Hepatocyte (in vitro differentiated cells): ENCODE results near the gene GHR.

Experiments
- EZH2 ChIP-seq: fragments of 200-600 bp; sonication (generic); IDR thresholded peaks from 2 replicates; pipeline ENCODE4 v1.6.1; 2016; ENCODE audit warnings: antibody characterized with exemption, mild to moderate bottlenecking, borderline replicate concordance
- EZH2phosphoT487 ChIP-seq: fragments of 200-600 bp; sonication (generic); IDR thresholded peaks from one replicate; pipeline ENCODE4 v1.6.1; 2018; ENCODE audit warnings: antibody characterized with exemption, mild to moderate bottlenecking, low read depth, moderate library complexity; ENCODE audit not compliant: unreplicated experiment, severe bottlenecking
- TF ChIP-seq, protein P1 (sequence below): fragments of 200-600 bp; sonication (generic); IDR thresholded peaks from 2 replicates; pipeline ENCODE4 v1.5.1; 2016; ENCODE audit warnings: antibody characterized with exemption, mild to moderate bottlenecking; ENCODE audit not compliant: poor library complexity

DNA sequence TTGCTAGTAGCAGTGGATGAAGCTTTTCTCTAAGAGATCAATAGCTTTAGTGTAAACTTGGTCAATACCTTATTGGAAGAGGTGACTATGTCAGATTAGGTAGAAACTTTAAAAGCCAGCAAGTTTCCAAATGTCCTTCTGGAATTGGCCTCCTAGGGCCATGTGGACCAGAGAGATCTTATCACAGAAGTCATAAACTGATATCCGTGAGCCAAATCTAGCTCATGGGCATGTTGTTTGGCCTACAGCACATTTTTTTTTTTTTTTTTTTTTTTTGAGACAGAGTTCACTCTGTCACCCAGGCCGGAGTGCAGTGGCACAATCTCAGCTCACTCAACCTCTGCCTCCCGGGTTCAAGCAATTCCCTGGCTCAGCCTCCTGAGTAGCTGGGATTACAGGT is 175.9 kb downstream of the GHR start:
- TF ChIP-seq EZH2phosphoT487 (no peak), EZH2 (no peak)
- TF ChIP-seq, protein P1, sequence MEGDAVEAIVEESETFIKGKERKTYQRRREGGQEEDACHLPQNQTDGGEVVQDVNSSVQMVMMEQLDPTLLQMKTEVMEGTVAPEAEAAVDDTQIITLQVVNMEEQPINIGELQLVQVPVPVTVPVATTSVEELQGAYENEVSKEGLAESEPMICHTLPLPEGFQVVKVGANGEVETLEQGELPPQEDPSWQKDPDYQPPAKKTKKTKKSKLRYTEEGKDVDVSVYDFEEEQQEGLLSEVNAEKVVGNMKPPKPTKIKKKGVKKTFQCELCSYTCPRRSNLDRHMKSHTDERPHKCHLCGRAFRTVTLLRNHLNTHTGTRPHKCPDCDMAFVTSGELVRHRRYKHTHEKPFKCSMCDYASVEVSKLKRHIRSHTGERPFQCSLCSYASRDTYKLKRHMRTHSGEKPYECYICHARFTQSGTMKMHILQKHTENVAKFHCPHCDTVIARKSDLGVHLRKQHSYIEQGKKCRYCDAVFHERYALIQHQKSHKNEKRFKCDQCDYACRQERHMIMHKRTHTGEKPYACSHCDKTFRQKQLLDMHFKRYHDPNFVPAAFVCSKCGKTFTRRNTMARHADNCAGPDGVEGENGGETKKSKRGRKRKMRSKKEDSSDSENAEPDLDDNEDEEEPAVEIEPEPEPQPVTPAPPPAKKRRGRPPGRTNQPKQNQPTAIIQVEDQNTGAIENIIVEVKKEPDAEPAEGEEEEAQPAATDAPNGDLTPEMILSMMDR: no peak
